GM12892 (cell line): Measurements from ENCODE around the gene PLEKHG1.

ENCODE experiments used
- POLR2A ChIP-seq: IDR thresholded peaks from 2 replicates; pipeline ENCODE4 v1.6.1; 2011; ENCODE audit warnings: low read depth, low read length, control low read depth
- POLR2AphosphoS5 ChIP-seq: IDR thresholded peaks from 2 replicates; pipeline ENCODE4 v1.6.1; 2011; ENCODE audit warnings: low read depth, low read length, control low read depth

- TF ChIP-seq POLR2AphosphoS5 = no peak
- TF ChIP-seq POLR2A = no peak
These were observed 46.5 kb downstream of the PLEKHG1 start for GRCh38 chr6:150646228-150646627.
